Measurements from ENCODE around the gene KIF7.

The KIF7 gene

GRCh38 chr15:89578146-89578545 lies 77.1 kb downstream of the KIF7 start:
- no peak overlapping the region for H3K4me3 ChIP-seq (ENCODE audit: low read depth, low read length)
- H3K4me1 ChIP-seq, result no peaks in the 10 kb centered on the region
- TF ChIP-seq, protein P1, sequence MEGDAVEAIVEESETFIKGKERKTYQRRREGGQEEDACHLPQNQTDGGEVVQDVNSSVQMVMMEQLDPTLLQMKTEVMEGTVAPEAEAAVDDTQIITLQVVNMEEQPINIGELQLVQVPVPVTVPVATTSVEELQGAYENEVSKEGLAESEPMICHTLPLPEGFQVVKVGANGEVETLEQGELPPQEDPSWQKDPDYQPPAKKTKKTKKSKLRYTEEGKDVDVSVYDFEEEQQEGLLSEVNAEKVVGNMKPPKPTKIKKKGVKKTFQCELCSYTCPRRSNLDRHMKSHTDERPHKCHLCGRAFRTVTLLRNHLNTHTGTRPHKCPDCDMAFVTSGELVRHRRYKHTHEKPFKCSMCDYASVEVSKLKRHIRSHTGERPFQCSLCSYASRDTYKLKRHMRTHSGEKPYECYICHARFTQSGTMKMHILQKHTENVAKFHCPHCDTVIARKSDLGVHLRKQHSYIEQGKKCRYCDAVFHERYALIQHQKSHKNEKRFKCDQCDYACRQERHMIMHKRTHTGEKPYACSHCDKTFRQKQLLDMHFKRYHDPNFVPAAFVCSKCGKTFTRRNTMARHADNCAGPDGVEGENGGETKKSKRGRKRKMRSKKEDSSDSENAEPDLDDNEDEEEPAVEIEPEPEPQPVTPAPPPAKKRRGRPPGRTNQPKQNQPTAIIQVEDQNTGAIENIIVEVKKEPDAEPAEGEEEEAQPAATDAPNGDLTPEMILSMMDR (IDR thresholded peaks at IDR 0.05), result no peak
- H3K27me3 ChIP-seq (ENCODE audit: control insufficient read depth, insufficient read depth, low read length), result no peaks in the 10 kb centered on the region
- H3K79me2 ChIP-seq, result no peaks in the 10 kb centered on the region
- H3K36me3 ChIP-seq (ENCODE audit: control insufficient read depth, insufficient read depth, low read length), result no peaks in the 10 kb centered on the region
- no peak overlapping the region for H3K27ac ChIP-seq
- H3K9ac ChIP-seq, result no peak overlapping the region
- no peak overlapping the region for H2AFZ ChIP-seq
- no peak overlapping the region for H3K4me2 ChIP-seq (ENCODE audit: low read length)
- no peaks in the 10 kb centered on the region for H3K9me3 ChIP-seq (ENCODE audit: control insufficient read depth, low read length)
